Measurements from ENCODE around the gene TBC1D22A. TPM values are rescaled to one million over a fixed set of nuclear protein-coding genes. Genes with fewer than 3 reads are reported as not detected.

Gene TBC1D22A
- total RNA-seq, 6 experiments from 2014 or later = 10.9 to 18.1 (median 14.0) TPM

DNA sequence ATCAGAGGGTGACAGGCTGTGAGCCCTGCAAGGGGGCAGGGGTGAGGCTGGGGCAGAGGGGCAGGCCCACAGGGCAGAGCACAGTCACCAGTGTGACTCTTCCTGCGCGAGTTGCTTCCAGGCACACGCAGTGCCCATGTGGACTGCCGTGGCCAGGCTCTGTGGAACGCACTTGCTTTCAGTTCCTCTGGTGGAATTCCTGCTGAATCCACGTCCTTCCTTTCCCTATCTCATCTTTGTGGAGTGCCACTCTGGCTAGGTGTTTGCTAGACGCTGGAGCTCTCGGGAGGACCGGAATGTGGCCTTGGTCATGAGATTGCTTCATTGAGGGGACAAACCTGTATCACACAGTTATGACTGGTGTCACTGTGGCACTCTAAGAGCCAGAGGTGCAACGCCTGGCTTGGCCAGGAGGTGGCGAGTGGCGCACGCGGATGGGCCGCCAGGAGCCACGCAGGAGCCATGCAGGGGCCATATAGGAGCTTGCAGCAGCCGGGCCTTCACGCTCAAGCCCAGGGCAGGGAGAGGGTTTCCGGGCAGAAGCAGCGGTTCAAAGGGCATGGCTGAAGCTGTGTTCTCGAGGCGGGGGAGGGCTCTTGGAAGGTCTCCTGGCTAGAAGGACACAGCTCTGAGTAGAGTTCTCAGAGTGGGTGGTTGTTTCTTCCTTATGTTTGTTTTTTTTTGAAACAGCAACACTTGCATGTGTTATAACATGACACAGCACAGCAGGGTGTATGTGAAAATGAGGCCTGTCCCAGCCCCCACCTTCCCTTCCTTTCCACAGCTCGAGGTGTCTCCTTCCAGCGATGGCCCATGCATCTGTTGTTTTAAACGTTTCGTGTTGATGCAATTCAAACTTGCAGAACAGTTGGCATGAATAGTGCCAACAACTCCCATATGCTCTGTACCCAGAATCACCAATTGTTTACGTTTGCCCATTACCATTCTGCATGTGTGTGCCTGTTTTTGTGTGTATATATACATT lies 36.2 kb downstream of the TBC1D22A start:
- no peak for TF ChIP-seq POLR2A (IDR thresholded peaks at IDR 0.05)
- TF ChIP-seq, protein P1, sequence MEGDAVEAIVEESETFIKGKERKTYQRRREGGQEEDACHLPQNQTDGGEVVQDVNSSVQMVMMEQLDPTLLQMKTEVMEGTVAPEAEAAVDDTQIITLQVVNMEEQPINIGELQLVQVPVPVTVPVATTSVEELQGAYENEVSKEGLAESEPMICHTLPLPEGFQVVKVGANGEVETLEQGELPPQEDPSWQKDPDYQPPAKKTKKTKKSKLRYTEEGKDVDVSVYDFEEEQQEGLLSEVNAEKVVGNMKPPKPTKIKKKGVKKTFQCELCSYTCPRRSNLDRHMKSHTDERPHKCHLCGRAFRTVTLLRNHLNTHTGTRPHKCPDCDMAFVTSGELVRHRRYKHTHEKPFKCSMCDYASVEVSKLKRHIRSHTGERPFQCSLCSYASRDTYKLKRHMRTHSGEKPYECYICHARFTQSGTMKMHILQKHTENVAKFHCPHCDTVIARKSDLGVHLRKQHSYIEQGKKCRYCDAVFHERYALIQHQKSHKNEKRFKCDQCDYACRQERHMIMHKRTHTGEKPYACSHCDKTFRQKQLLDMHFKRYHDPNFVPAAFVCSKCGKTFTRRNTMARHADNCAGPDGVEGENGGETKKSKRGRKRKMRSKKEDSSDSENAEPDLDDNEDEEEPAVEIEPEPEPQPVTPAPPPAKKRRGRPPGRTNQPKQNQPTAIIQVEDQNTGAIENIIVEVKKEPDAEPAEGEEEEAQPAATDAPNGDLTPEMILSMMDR (IDR thresholded peaks at IDR 0.05) = peak; percentile 95 to 99 (median 98)
- Histone ChIP-seq H3K9me3 (no peaks in the 10 kb centered on the region), H3K27me3 (no peaks in the 10 kb centered on the region), H3K27ac (peak overlapping the region in 2 of 3 donors; percentile 14 to 27), H3K4me3 (no peak overlapping the region), H3K36me3 (peaks cover 5 to 21% (median 11%) of the 10 kb centered on the region in 4 donors), H3K4me1 (peaks cover 0 to 13% (median 6%) of the 10 kb centered on the region in 4 donors)
- WGBS (ENCODE audit: insufficient coverage, low coverage, low lambda C conversion rate, missing lambda C conversion rate) = 13% methylated on average over 17 of the region's 27 CpGs
- DNase-seq = peak; percentile 87 to 90 (median 90)
- peak; percentile 94 to 98 (median 95) for ATAC-seq
- intact Hi-C loops (cut with DNase I) = no loop called here

DNA sequence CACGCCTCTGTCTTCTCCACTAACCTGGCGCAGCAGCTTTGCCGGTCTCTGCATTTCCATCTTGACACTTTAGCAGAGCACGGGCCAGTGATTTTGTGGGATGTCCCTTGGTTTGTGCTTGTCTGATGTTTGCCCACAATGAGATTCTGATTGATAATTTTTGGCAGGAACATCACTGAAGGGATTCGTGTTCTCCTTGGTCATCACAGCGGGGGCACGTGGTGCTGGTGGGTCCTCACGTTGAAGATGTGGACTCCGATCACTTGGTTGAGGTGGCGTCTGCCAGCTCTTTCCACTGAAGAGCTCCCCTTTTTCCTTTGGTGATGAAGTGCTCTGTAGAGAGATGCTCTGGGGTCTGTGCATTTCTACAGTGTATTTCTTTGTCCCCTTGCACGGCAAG lies 37.2 kb downstream of the TBC1D22A start:
- Histone ChIP-seq H3K4me3 (no peak overlapping the region), H3K9me3 (no peaks in the 10 kb centered on the region), H3K36me3 (peaks cover 0 to 13% (median 8%) of the 10 kb centered on the region in 4 donors), H3K27ac (no peak overlapping the region), H3K4me1 (peaks cover 0 to 13% (median 6%) of the 10 kb centered on the region in 4 donors), H3K27me3 (no peaks in the 10 kb centered on the region)
- no peak for DNase-seq
- intact Hi-C loops (cut with DNase I) = no loop called here
- no peak for ATAC-seq
- TF ChIP-seq, protein P1 (IDR thresholded peaks at IDR 0.05) = no peak
- TF ChIP-seq POLR2A (IDR thresholded peaks at IDR 0.05) = no peak
- 93% methylated on average over 11 of the region's 11 CpGs for WGBS (ENCODE audit: insufficient coverage, low coverage, low lambda C conversion rate, missing lambda C conversion rate)

DNA sequence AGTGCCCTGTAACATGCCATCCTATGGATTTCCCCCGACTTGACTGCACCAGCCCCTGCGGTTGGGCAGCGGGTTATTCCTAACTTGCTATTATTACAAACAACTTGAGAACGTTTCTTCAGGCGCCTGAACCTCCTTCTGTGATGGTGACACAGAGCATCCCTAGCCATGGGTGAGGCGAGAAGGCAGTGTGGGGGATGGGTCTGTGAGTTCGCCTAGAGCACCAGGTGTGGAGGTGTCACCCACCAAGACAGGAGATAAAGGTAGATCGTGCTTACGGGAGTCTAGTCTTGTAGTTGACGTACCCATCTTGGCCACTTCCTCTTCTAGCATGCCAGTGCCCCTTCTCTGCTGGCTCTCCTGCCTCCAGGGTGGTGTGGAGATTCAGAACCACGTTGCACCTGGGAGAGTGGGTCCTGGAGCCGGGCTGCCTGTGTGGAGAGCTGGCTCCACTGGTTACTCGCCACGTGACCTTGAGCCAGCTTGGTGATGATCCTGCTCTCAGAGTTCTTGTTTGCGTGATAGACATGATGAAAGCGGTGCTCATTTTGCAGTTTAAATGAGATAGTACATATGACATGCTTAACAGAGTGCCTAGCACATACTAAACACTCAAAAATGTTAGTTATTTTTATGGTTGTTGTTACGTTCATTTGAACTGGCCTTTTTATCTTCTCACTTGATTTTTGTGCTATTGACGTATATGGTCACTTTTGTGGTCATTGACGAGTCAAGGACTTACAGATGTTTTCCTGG lies 37.8 kb downstream of the TBC1D22A start:
- H3K27ac ChIP-seq = no peak overlapping the region
- H3K27me3 ChIP-seq = no peaks in the 10 kb centered on the region
- ATAC-seq (no peak), DNase-seq (peak in 1 of 3 donors; percentile 32)
- H3K9me3 ChIP-seq = no peaks in the 10 kb centered on the region
- no peak overlapping the region for H3K4me3 ChIP-seq
- intact Hi-C loops (cut with DNase I) = no loop called here
- H3K4me1 ChIP-seq = peaks cover 0 to 13% (median 6%) of the 10 kb centered on the region in 4 donors
- 84% methylated on average over 10 of the region's 19 CpGs for WGBS (ENCODE audit: insufficient coverage, low coverage, low lambda C conversion rate, missing lambda C conversion rate)
- peaks cover 0 to 13% (median 8%) of the 10 kb centered on the region in 4 donors for H3K36me3 ChIP-seq
- TF ChIP-seq, protein P1 (IDR thresholded peaks at IDR 0.05) = no peak
- TF ChIP-seq POLR2A (IDR thresholded peaks at IDR 0.05) = no peak

DNA sequence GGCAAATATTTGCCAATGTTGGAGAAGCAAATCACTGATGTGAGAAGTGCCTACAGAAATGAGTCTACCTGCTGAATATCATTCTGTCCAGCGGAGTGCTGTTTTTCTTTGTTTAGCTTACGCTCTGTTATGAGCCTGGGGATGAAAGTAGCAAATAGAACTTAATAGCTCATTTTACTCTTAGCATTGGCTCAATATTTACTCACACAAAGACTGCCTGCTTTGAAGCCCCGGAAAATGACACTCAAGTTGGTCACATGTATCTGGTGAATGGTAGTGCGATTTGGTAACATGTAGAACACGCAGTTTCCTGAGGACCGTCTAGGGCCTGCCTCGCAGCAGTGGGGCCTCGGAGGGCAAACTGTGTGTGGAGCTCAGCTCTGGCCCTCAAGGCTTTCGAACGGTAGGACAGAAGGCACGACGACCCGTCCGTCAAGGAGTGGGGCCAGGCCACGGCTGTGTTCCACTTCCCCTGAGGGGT lies 38.9 kb downstream of the TBC1D22A start:
- no peak overlapping the region for H3K4me3 ChIP-seq
- intact Hi-C loops (cut with DNase I) = no loop called here
- 86% methylated on average over 14 of the region's 15 CpGs for WGBS (ENCODE audit: insufficient coverage, low coverage, low lambda C conversion rate, missing lambda C conversion rate)
- no peaks in the 10 kb centered on the region for H3K9me3 ChIP-seq
- DNase-seq (no peak), ATAC-seq (no peak)
- no peak for TF ChIP-seq POLR2A (IDR thresholded peaks at IDR 0.05)
- TF ChIP-seq, protein P1 (IDR thresholded peaks at IDR 0.05) = no peak
- no peak overlapping the region for H3K27ac ChIP-seq
- peaks cover 0 to 13% (median 8%) of the 10 kb centered on the region in 4 donors for H3K36me3 ChIP-seq
- H3K27me3 ChIP-seq = no peaks in the 10 kb centered on the region
- peaks cover 0 to 13% (median 6%) of the 10 kb centered on the region in 4 donors for H3K4me1 ChIP-seq

All from right lobe of liver (tissue), 6 donors.